ENCODE measurements around the gene SBNO2. TPM values are rescaled to one million over a fixed set of nuclear protein-coding genes. Genes with fewer than 3 reads are reported as not detected.

Gene SBNO2
- total and polyA plus RNA-seq, 2 of the 4 experiments (the other 2 are of a cell fraction): 13.4 to 40.5 TPM

DNA sequence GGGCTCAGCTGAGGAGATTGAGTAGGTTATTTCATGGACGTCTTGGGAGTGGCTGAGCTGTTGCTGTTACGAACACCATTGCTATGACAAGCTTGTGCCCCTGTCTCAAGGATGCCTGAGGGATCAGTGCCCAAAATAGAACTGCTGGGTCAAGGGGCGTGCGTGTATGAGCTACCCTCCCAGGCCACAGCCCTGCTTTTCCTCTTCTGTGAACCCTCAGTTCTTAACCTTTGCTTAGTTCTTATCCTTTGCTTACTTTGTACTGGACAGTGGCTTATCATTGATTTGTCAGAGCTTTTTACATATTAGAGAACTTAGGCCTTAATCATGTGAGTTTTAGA, 98.1 kb downstream of the SBNO2 start:
- H4K5ac ChIP-seq (ENCODE audit: low read depth, low read length): no peak overlapping the region
- no peak overlapping the region for H2BK15ac ChIP-seq (ENCODE audit: low read depth, low read length)
- no peak overlapping the region for H3K14ac ChIP-seq (replicated peaks; ENCODE audit: low read depth, low read length)
- no CpG with 5 or more reads among the region's 4 CpGs for WGBS, 2 experiments (ENCODE audit: extremely low coverage in 2 of 2, insufficient read length in 1 of 2)
- H3K79me1 ChIP-seq (ENCODE audit: low read depth in 1 of 2, low read length in 2 of 2): no peaks in the 10 kb centered on the region
- ChIA-PET POLR2A (ENCODE audit: unreplicated experiment) (no interaction called here), CTCF (no interaction called here)
- H3K4ac ChIP-seq (ENCODE audit: low read depth, low read length): no peak overlapping the region
- dilution Hi-C loops (cut with HindIII; ENCODE audit: low sequenced_read_pairs, unreplicated experiment): no loop called here
- H2BK120ac ChIP-seq (ENCODE audit: low read depth, low read length): no peak overlapping the region
- H2AK9ac ChIP-seq (replicated peaks; ENCODE audit: low read depth, low read length, poor library complexity): no peak overlapping the region
- intact Hi-C loops (cut with micrococcal nuclease): no loop called here
- H3K23ac ChIP-seq (ENCODE audit: low read depth, low read length): no peak overlapping the region
- in situ Hi-C loops (cut with MboI; ENCODE audit: low sequenced_read_pairs): no loop called here
- H2AK5ac ChIP-seq (ENCODE audit: low read depth, low read length): no peak overlapping the region
- H2BK20ac ChIP-seq (ENCODE audit: low read depth, low read length): no peak overlapping the region
- H3K27ac ChIP-seq (ENCODE audit: insufficient read depth, low read length): no peak overlapping the region
- no TSS peak for BruUV-seq (replicated peaks)
- no peaks in the 10 kb centered on the region for H4K20me1 ChIP-seq (ENCODE audit: insufficient read depth, low read length)
- TF ChIP-seq NFE2L2 (IDR thresholded peaks at IDR 0.05; ENCODE audit: low read depth, low read length) (no peak), RCOR1 (IDR thresholded peaks at IDR 0.05; ENCODE audit: insufficient replicate concordance, low read length) (no peak), SMC3 (IDR thresholded peaks at IDR 0.05; ENCODE audit: low read depth, low read length) (no peak), CEBPB (IDR thresholded peaks at IDR 0.05; ENCODE audit: low read depth, low read length) (no peak), BHLHE40 (IDR thresholded peaks at IDR 0.05; ENCODE audit: low read depth, low read length) (no peak), FOS (IDR thresholded peaks at IDR 0.05; ENCODE audit: low read depth, low read length) (no peak), POLR2A (IDR thresholded peaks at IDR 0.05; ENCODE audit: low read depth, low read length) (no peak), CHD1 (IDR thresholded peaks at IDR 0.05; ENCODE audit: low read depth, low read length) (no peak), RAD21 (IDR thresholded peaks at IDR 0.05; ENCODE audit: low read length) (no peak), MAFK (IDR thresholded peaks at IDR 0.05; ENCODE audit: low read depth, low read length) (no peak), MXI1 (IDR thresholded peaks at IDR 0.05; ENCODE audit: borderline replicate concordance, low read depth, low read length) (no peak), RFX5 (IDR thresholded peaks at IDR 0.05; ENCODE audit: low read depth, low read length) (no peak), MAZ (IDR thresholded peaks at IDR 0.05; ENCODE audit: borderline replicate concordance, low read depth, low read length) (no peak)
- TF ChIP-seq, protein P1, sequence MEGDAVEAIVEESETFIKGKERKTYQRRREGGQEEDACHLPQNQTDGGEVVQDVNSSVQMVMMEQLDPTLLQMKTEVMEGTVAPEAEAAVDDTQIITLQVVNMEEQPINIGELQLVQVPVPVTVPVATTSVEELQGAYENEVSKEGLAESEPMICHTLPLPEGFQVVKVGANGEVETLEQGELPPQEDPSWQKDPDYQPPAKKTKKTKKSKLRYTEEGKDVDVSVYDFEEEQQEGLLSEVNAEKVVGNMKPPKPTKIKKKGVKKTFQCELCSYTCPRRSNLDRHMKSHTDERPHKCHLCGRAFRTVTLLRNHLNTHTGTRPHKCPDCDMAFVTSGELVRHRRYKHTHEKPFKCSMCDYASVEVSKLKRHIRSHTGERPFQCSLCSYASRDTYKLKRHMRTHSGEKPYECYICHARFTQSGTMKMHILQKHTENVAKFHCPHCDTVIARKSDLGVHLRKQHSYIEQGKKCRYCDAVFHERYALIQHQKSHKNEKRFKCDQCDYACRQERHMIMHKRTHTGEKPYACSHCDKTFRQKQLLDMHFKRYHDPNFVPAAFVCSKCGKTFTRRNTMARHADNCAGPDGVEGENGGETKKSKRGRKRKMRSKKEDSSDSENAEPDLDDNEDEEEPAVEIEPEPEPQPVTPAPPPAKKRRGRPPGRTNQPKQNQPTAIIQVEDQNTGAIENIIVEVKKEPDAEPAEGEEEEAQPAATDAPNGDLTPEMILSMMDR (conservative IDR thresholded peaks at IDR 0.05; ENCODE audit: low read depth, low read length): no peak
- TF ChIP-seq, protein P2, sequence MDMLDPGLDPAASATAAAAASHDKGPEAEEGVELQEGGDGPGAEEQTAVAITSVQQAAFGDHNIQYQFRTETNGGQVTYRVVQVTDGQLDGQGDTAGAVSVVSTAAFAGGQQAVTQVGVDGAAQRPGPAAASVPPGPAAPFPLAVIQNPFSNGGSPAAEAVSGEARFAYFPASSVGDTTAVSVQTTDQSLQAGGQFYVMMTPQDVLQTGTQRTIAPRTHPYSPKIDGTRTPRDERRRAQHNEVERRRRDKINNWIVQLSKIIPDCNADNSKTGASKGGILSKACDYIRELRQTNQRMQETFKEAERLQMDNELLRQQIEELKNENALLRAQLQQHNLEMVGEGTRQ (IDR thresholded peaks at IDR 0.05; ENCODE audit: low read depth, low read length): no peak
- TF ChIP-seq, protein P3, sequence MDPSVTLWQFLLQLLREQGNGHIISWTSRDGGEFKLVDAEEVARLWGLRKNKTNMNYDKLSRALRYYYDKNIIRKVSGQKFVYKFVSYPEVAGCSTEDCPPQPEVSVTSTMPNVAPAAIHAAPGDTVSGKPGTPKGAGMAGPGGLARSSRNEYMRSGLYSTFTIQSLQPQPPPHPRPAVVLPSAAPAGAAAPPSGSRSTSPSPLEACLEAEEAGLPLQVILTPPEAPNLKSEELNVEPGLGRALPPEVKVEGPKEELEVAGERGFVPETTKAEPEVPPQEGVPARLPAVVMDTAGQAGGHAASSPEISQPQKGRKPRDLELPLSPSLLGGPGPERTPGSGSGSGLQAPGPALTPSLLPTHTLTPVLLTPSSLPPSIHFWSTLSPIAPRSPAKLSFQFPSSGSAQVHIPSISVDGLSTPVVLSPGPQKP (IDR thresholded peaks at IDR 0.05; ENCODE audit: borderline replicate concordance, low read depth, low read length): no peak
- no peak overlapping the region for H3K18ac ChIP-seq (ENCODE audit: low read depth, low read length)
- H4K91ac ChIP-seq (ENCODE audit: insufficient read depth, low read depth, low read length): no peak overlapping the region
- no peaks in the 10 kb centered on the region for H3K36me3 ChIP-seq (ENCODE audit: control insufficient read depth, insufficient read depth, low read length)
- no peak for ATAC-seq (ENCODE audit: low read depth)
- H3K9me1 ChIP-seq (ENCODE audit: insufficient read depth, low read length): no peaks in the 10 kb centered on the region
- no peak overlapping the region for H3K9ac ChIP-seq (ENCODE audit: low read depth, low read length)
- no peak overlapping the region for H3K56ac ChIP-seq (ENCODE audit: extremely low read depth, insufficient read depth, low read length)
- DNase-seq: no peak
- H3K4me2 ChIP-seq (ENCODE audit: low read depth, low read length): no peak overlapping the region
- no peak overlapping the region for H2AFZ ChIP-seq (replicated peaks; ENCODE audit: low read length, poor library complexity)
- H3K9me3 ChIP-seq (ENCODE audit: control insufficient read depth, insufficient read depth, low read length): peaks cover 2% of the 10 kb centered on the region; the same call in 1 of the 2 replicates
- no peak overlapping the region for H2BK5ac ChIP-seq (ENCODE audit: low read depth, low read length, poor library complexity, severe bottlenecking)
- no peak overlapping the region for H4K8ac ChIP-seq (ENCODE audit: low read depth in 2 of 2, low read length in 2 of 2)
- no peak overlapping the region for H3K4me3 ChIP-seq (ENCODE audit: insufficient read depth, low read depth, low read length)
- H3K4me1 ChIP-seq (ENCODE audit: control insufficient read depth, insufficient read depth, low read length): no peaks in the 10 kb centered on the region
- peaks cover 11% of the 10 kb centered on the region for H3K27me3 ChIP-seq (ENCODE audit: control insufficient read depth, insufficient read depth, low read length)

Measured in IMR-90 (cell line).